ENCODE measurements around the gene AP2A1. TPM values are rescaled to one million over a fixed set of nuclear protein-coding genes. Genes with fewer than 3 reads are reported as not detected.

The AP2A1 gene
- total RNA-seq, 2 experiments from 2014 or later: 83.4 to 84.5 TPM

- no peak overlapping the region for H3K4me3 Mint-ChIP-seq
- peaks cover 10% of the 10 kb centered on the region for H3K9me3 Mint-ChIP-seq
- H3K27ac Mint-ChIP-seq: no peak overlapping the region
- ChIA-PET CTCF (interaction anchor here (1.4 kb wide), 1 partner anchor 128 kb away, joined by 6 read pairs; no protein-coding TSS in a partner anchor), POLR2A (no interaction called here)
- H3K36me3 Mint-ChIP-seq (ENCODE audit: low read depth): peaks cover 10% of the 10 kb centered on the region
- H3K27me3 Mint-ChIP-seq: no peaks in the 10 kb centered on the region
- peaks cover 23% of the 10 kb centered on the region for H3K4me1 Mint-ChIP-seq (ENCODE audit: low read depth)
- intact Hi-C loops (cut with micrococcal nuclease): no loop called here
- no peak for DNase-seq
- ATAC-seq: no peak
- TF ChIP-seq CTCF (IDR thresholded peaks at IDR 0.05): no peak
Observed at GRCh38 chr19:49845414-49845813, 78.6 kb downstream of the AP2A1 start.

GRCh38 chr19:49846408-49846807 is 79.6 kb downstream of the AP2A1 start:
- TF ChIP-seq CTCF (IDR thresholded peaks at IDR 0.05): no peak
- H3K4me1 Mint-ChIP-seq (ENCODE audit: low read depth): peaks cover 23% of the 10 kb centered on the region
- H3K27ac Mint-ChIP-seq: no peak overlapping the region
- ATAC-seq (no peak), DNase-seq (no peak)
- no peak overlapping the region for H3K4me3 Mint-ChIP-seq
- intact Hi-C loops (cut with micrococcal nuclease): no loop called here
- CTCF ChIA-PET: no interaction called here
- H3K36me3 Mint-ChIP-seq (ENCODE audit: low read depth): peaks cover 10% of the 10 kb centered on the region
- peaks cover 10% of the 10 kb centered on the region for H3K9me3 Mint-ChIP-seq
- POLR2A ChIA-PET: no interaction called here
- H3K27me3 Mint-ChIP-seq: no peaks in the 10 kb centered on the region

- H3K4me3 Mint-ChIP-seq: no peak overlapping the region
- no peak for TF ChIP-seq CTCF (IDR thresholded peaks at IDR 0.05)
- H3K27ac Mint-ChIP-seq: peak overlapping the region; percentile 30
- H3K4me1 Mint-ChIP-seq (ENCODE audit: low read depth): peaks cover 34% of the 10 kb centered on the region
- peaks cover 10% of the 10 kb centered on the region for H3K36me3 Mint-ChIP-seq (ENCODE audit: low read depth)
- CTCF ChIA-PET: interaction anchor here (0.7 to 1.7 kb wide), 8 partner anchors 9 to 131 kb away, joined by 3 to 5 read pairs (median 4); no protein-coding TSS in a partner anchor
- POLR2A ChIA-PET: interaction anchor here (0.6 to 1.7 kb wide), 9 partner anchors 10 to 337 kb away, joined by 3 to 4 read pairs (median 3); partner anchors contain the start of gene IL4I1
- DNase-seq: peak; percentile 34
- peaks cover 10% of the 10 kb centered on the region for H3K9me3 Mint-ChIP-seq
- no peak for ATAC-seq
- intact Hi-C loops (cut with micrococcal nuclease): no loop called here
- no peaks in the 10 kb centered on the region for H3K27me3 Mint-ChIP-seq
Observed at GRCh38 chr19:49847731-49848696, 81.2 kb downstream of the AP2A1 start.

- peaks cover 10% of the 10 kb centered on the region for H3K36me3 Mint-ChIP-seq (ENCODE audit: low read depth)
- peaks cover 40% of the 10 kb centered on the region for H3K4me1 Mint-ChIP-seq (ENCODE audit: low read depth)
- intact Hi-C loops (cut with micrococcal nuclease): no loop called here
- ATAC-seq: no peak
- no peaks in the 10 kb centered on the region for H3K27me3 Mint-ChIP-seq
- H3K9me3 Mint-ChIP-seq: peaks cover 10% of the 10 kb centered on the region
- CTCF ChIA-PET: interaction anchor here (0.8 to 1.4 kb wide), 5 partner anchors 10 to 20 kb away, joined by 3 to 5 read pairs (median 4); no protein-coding TSS in a partner anchor
- no peak for TF ChIP-seq CTCF (IDR thresholded peaks at IDR 0.05)
- H3K4me3 Mint-ChIP-seq: peak overlapping the region; percentile 46
- H3K27ac Mint-ChIP-seq: peak overlapping the region; percentile 30
- POLR2A ChIA-PET: interaction anchor here (0.7 to 1.7 kb wide), 4 partner anchors 42 to 168 kb away, joined by 3 to 4 read pairs (median 3); partner anchors contain the start of gene IL4I1
- no peak for DNase-seq
Observed at GRCh38 chr19:49848938-49849337, 82.1 kb downstream of the AP2A1 start.

Measured in activated CD8-positive, alpha-beta T cell treated with anti-CD3 and anti-CD28 coated beads for 36 hours (primary cell).